Peyer's patch (tissue), 4 donors: ENCODE data around the gene TFAM.

Experiments
- POLR2A ChIP-seq, 2 donors: fragments of 450-650 bp; IDR thresholded peaks; one replicate each; pipeline ENCODE4 v1.5.1; 2017; ENCODE audit warnings: antibody characterized with exemption in 2 of 2, mild to moderate bottlenecking in 2 of 2, moderate library complexity in 2 of 2
- TF ChIP-seq, protein P1 (sequence below), 6 experiments: fragments of 450-650 bp in 4 of 6; fragments of 200-600 bp in 2 of 6; sonication (generic) in 1 of 6; IDR thresholded peaks; one replicate each; pipeline ENCODE4 v1.5.1; 2017 to 2019; ENCODE audit warnings: antibody characterized with exemption in 6 of 6, mild to moderate bottlenecking in 3 of 6, moderate library complexity in 1 of 6

DNA sequence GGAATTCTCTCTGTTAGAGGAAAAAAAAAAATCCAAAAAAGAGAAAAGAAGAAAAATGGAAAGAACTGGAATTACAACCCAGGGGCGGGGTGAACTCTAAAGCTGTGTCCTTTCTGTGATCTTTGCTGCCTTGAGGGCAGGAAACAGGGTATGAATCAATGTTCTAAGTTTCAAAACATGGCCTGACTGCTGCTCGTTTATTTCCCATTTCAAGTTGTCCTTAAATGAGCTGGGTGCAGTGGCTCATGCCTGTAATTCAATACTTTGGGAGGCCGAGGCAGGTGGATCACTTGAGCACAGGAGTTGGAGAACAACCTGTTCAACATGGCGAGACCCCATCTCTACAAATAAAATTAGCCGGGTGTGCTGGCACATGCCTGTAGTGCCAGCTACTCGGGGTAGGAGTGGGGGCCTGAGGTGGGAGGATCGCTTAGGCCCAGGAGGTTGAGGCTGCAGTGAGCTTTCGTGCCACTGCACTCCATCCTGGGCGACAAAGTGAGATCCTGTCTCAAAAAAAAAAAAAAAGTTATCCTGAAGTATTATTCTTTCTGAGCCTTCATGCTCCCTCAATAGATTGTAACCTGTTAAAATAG is 24.7 kb upstream of the TFAM start:
- TF ChIP-seq, protein P1, sequence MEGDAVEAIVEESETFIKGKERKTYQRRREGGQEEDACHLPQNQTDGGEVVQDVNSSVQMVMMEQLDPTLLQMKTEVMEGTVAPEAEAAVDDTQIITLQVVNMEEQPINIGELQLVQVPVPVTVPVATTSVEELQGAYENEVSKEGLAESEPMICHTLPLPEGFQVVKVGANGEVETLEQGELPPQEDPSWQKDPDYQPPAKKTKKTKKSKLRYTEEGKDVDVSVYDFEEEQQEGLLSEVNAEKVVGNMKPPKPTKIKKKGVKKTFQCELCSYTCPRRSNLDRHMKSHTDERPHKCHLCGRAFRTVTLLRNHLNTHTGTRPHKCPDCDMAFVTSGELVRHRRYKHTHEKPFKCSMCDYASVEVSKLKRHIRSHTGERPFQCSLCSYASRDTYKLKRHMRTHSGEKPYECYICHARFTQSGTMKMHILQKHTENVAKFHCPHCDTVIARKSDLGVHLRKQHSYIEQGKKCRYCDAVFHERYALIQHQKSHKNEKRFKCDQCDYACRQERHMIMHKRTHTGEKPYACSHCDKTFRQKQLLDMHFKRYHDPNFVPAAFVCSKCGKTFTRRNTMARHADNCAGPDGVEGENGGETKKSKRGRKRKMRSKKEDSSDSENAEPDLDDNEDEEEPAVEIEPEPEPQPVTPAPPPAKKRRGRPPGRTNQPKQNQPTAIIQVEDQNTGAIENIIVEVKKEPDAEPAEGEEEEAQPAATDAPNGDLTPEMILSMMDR (IDR thresholded peaks at IDR 0.05), result no peak
- TF ChIP-seq POLR2A (IDR thresholded peaks at IDR 0.05), result no peak
